Right cardiac atrium (tissue), 5 donors: ENCODE data around the gene C9orf153. TPM values are rescaled to one million over a fixed set of nuclear protein-coding genes. Genes with fewer than 3 reads are reported as not detected.
A peak's percentile ranks its signal among the peaks of the same experiment; 100 is the strongest.

Experiments
- ATAC-seq, 2 donors: fragments of 200-7000 bp; cut with Tn5 transposase; one replicate each; pipeline versions ENCODE4 v1.8.0 to v1.9.1; 2020; ENCODE audit warnings: moderate library complexity in 2 of 2, mild to moderate bottlenecking in 1 of 2
- DNase-seq, 3 donors: peaks; one replicate each; pipeline ENCODE4 v3.0.0-alpha.2; 2020
- H3K27ac ChIP-seq: one replicate; pipeline ENCODE4 v1.5.1; 2013; ENCODE audit warnings: mild to moderate bottlenecking, low read length, control low read depth, moderate library complexity
- H3K27me3 ChIP-seq: one replicate; pipeline ENCODE4 v1.6.1; 2013; ENCODE audit not compliant: control insufficient read depth, insufficient read depth
- H3K4me1 ChIP-seq: one replicate; pipeline ENCODE4 v1.6.1; 2013; ENCODE audit warnings: low read length; ENCODE audit not compliant: control insufficient read depth, insufficient read depth
- H3K4me3 ChIP-seq: one replicate; pipeline ENCODE4 v1.5.1; 2013; ENCODE audit warnings: low read length, control low read depth
- H3K9me3 ChIP-seq: one replicate; pipeline ENCODE4 v1.6.1; 2013; ENCODE audit warnings: low read length; ENCODE audit not compliant: control insufficient read depth
- WGBS: extraction: QIAGEN DNeasy Blood & Tissue Kit; methylation state at CpG from one replicate; pipeline ENCODE4 v1.1.7; 2013; 5-methylcytosine and 5-hydroxymethylcytosine counted together
- intact Hi-C, 4 donors: fragments of 100-400 bp; cut with DNase I; formaldehyde crosslinking; loops; one replicate each; pipeline versions ENCODE4 v1.11.0 to v1.14.0; 2022 to 2023
- polyA plus RNA-seq: library from polyadenylated mRNA; stranded (reverse); fragments of 200-250 nt; gene quantifications from one replicate; pipeline ENCODE4 v1.2.3, GENCODE V29; 2013
- total RNA-seq, 4 donors: library from RNA; stranded (reverse); fragmentation: NEBNext Ultra II Directional; extraction: Animal tissue kit (Norgen Biotek cat#: 25700); gene quantifications; one replicate each; pipeline ENCODE4 v1.2.1, GENCODE V29; 2021
- donor health status: healthy with polysubstance abuse.
- donor health status: DM: no; HTN: yes; CAD: no.
- donor health status: DM: no; HTN: no; CAD: no.
- donor health status: DM: no; HTN: yes; CAD: no; lungs with severe emphysema.
- donor health status: DM: yes; HTN: yes; CAD: no.

C9orf153 gene
- total and polyA plus RNA-seq, 5 donors = 0.18 to 0.53 (median 0.31) TPM; not detected in 1

DNA sequence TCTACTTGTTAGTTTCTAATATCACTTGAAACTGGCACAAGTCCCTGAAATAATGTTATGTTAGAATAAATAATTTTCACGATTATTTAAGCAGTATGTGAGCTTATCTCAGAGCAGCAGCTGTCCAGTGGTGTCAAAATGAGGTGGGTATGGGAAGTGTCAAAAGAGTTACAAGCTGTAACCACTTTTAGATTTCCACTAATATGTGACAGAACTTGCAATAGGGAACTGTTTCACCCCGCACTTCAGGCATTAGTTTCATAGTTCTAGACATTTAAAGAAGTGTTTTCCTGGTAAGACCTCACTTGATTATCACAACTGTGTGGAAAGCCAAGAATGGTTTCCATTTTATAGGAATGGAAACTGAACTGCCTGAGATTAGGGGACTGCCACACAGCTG, 25.8 kb upstream of the C9orf153 start:
- intact Hi-C loops = no loop called here
- no peak for DNase-seq
- Histone ChIP-seq H3K4me3 (no peak overlapping the region), H3K4me1 (peaks cover 5% of the 10 kb centered on the region), H3K27me3 (no peaks in the 10 kb centered on the region), H3K9me3 (no peaks in the 10 kb centered on the region), H3K27ac (no peak overlapping the region)
- no peak for ATAC-seq
- 45% methylated on average over 2 of the region's 2 CpGs for WGBS

- 14% methylated on average over 12 of the region's 12 CpGs for WGBS
- peaks cover 13% of the 10 kb centered on the region for H3K4me1 ChIP-seq
- peak overlapping the region; percentile 14 for H3K27ac ChIP-seq
- H3K4me3 ChIP-seq = peak overlapping the region; percentile 68
- ATAC-seq (peak; percentile 42 to 60), DNase-seq (no peak)
- no peaks in the 10 kb centered on the region for H3K9me3 ChIP-seq
- intact Hi-C loops = no loop called here
- H3K27me3 ChIP-seq = no peaks in the 10 kb centered on the region
Observed at GRCh38 chr9:86282979-86283535, 23.6 kb upstream of the C9orf153 start.

DNA sequence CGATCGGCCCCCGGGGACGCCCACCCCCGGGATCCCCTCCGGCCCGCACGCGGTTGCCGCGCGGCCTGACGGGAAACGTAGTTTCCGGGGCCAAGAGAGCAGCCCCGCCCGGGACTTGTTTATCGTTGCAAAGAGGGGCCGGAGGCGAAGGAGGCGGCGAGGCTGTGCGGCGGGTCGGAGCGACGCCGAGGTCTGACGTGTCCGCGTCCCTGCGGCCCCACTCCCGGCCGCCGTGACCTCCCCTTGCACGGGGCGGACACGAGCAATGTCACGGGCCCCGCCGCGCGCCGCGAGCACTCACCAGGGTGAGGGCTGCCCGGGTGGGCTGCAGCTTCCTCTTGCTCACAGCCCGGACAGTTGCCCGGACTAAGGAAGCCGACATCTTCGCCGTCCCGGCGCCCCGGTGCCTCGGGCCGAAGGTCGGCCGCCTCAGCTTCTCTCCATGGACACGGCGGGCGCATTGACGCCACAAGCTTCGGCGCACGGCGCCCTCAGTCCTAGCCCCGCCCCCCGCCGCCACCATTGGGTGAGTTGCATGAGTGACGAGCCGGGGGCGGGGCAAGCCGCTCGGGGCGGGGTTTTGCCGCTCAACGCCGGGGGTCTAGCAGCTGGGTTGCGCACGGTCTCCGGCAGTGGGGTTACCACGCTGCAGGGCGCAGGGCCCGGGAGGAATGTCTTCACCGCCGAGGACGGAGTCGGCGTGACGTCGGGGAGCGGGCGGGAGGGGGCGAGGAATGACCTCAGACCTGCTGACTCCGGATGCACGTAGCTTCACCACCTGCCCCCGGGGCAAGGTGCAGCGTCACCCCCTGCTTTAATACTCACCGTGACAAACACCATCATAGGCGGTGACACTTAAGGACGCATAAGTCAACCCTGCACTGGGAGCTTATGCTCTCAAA, 22.9 kb upstream of the C9orf153 start, which contains the start of gene ISCA1:
ISCA1 (minus strand) TSS at position 462 of the 902 bp plus-strand sequence; CDS start at position 382, 80 bp downstream.
- no peaks in the 10 kb centered on the region for H3K27me3 ChIP-seq
- DNase-seq = peak; percentile 98 to 99 (median 99)
- peak within 1 kb of the TSS; percentile 89 for H3K27ac ChIP-seq
- peak; percentile 97 to 98 for ATAC-seq
- under 1% methylated on average over 101 of the region's 101 CpGs for WGBS
- intact Hi-C loops = no loop called here
- peak within 1 kb of the TSS; percentile 68 for H3K4me3 ChIP-seq
- H3K9me3 ChIP-seq = no peaks in the 10 kb centered on the region
- peaks cover 13% of the 10 kb centered on the region for H3K4me1 ChIP-seq

GRCh38 chr9:86281593-86282076, 22.2 kb upstream of the C9orf153 start:
- peak overlapping the region; percentile 89 for H3K27ac ChIP-seq
- ATAC-seq (no peak), DNase-seq (no peak)
- peak overlapping the region; percentile 68 for H3K4me3 ChIP-seq
- H3K27me3 ChIP-seq = no peaks in the 10 kb centered on the region
- WGBS = under 1% methylated on average over 31 of the region's 31 CpGs
- peaks cover 13% of the 10 kb centered on the region for H3K4me1 ChIP-seq
- intact Hi-C loops = no loop called here
- no peaks in the 10 kb centered on the region for H3K9me3 ChIP-seq

DNA sequence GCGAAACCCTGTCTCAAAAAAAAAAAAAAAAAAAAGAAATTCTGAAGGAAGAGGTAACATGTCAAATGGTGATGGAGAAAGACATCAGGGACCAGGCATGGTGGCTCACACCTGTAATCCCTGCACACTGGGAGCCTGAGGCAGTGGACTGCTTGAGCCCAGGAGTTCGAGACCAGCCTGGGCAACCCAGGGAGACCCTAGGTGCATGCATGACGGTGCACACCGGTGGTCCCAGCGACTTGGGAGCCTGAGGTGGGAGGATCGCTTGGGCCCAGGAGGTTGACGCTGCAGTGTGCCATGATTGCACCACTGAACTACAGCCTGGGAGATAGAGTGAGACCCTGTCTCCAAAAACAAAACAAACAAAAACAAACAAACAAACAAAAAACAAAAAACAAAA, 21.1 kb upstream of the C9orf153 start:
- Histone ChIP-seq H3K4me1 (peaks cover 16% of the 10 kb centered on the region), H3K4me3 (no peak overlapping the region), H3K27ac (no peak overlapping the region), H3K9me3 (no peaks in the 10 kb centered on the region), H3K27me3 (no peaks in the 10 kb centered on the region)
- 95% methylated on average over 7 of the region's 7 CpGs for WGBS
- intact Hi-C loops = no loop called here
- ATAC-seq (no peak), DNase-seq (no peak)

DNA sequence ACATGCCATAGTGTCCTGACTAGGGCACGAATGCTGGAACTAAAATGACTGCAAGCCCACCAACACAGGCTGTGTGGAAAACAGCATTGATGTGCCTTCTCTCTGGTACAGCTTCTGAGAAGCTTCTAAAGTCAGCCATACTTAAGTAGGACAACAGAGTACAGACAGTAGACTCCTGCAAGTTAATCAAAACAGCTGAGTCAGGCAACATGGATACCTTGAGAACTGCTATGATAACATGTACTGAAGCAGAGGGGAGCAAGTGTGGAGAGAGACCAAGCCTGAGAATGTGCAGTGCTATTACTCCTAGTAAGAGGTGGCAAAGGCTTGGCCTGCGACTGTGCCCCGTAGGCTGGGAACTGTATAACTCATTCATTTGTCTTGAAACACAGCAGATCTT, 20.4 kb upstream of the C9orf153 start:
- DNase-seq (no peak), ATAC-seq (no peak)
- Histone ChIP-seq H3K4me1 (peaks cover 19% of the 10 kb centered on the region), H3K27me3 (no peaks in the 10 kb centered on the region), H3K4me3 (no peak overlapping the region), H3K9me3 (no peaks in the 10 kb centered on the region), H3K27ac (no peak overlapping the region)
- 92% methylated on average over 3 of the region's 3 CpGs for WGBS
- intact Hi-C loops = no loop called here

DNA sequence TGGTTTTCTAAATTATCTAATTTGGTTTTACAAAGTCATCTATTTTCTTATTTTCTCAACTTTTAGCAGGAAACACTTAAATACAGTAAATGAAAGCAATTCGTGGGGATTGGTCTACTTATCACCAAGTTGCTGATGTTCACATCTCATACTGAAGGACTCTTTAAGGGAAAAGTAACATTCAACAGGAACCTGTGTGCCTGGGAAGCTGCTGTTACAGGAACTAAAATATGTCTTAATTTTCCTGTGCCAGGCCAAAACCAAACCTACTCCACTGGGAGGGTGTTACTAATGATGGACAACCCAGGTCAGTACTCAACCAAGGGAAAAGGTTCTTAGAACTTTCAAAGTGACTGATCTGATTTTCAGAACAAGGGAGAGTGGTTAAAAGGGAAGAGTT, 17.6 kb upstream of the C9orf153 start:
- Histone ChIP-seq H3K27ac (no peak overlapping the region), H3K9me3 (no peaks in the 10 kb centered on the region), H3K27me3 (no peaks in the 10 kb centered on the region), H3K4me3 (no peak overlapping the region), H3K4me1 (peaks cover 16% of the 10 kb centered on the region)
- 50% methylated on average over 1 of the region's 1 CpG for WGBS
- intact Hi-C loops = no loop called here
- DNase-seq (no peak), ATAC-seq (no peak)

DNA sequence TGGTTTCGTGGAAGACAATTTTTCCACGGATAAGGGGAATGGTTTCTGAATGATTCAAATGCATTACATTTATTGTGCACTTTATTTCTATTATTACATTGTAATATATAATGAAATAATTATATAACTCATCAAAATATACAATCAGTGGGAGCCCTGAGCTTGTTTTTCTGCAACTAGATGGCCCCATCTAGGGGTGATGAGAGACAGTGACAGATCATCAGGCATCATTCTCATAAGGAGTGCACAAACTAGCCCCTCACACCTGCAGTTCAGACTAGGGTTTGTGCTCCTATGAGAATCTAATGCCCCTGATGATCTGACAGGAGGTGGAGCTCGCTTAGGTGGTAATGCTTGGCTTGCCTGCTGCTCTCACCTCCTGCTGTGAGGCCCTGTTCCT, 16.5 kb upstream of the C9orf153 start:
- Histone ChIP-seq H3K27me3 (no peaks in the 10 kb centered on the region), H3K27ac (no peak overlapping the region), H3K4me3 (no peak overlapping the region), H3K4me1 (peaks cover 16% of the 10 kb centered on the region), H3K9me3 (no peaks in the 10 kb centered on the region)
- intact Hi-C loops = no loop called here
- DNase-seq (no peak), ATAC-seq (no peak)
- WGBS = 78% methylated on average over 3 of the region's 3 CpGs

- H3K4me3 ChIP-seq = no peak overlapping the region
- ATAC-seq = peak; percentile 42 to 71
- peak in 1 of 3 donors; percentile 65 for DNase-seq
- H3K27me3 ChIP-seq = no peaks in the 10 kb centered on the region
- intact Hi-C loops = no loop called here
- H3K9me3 ChIP-seq = no peaks in the 10 kb centered on the region
- H3K4me1 ChIP-seq = peaks cover 12% of the 10 kb centered on the region
- H3K27ac ChIP-seq = no peak overlapping the region
- WGBS = 65% methylated on average over 7 of the region's 7 CpGs
Observed at GRCh38 chr9:86274821-86275643, 15.6 kb upstream of the C9orf153 start.

- no peak for DNase-seq
- no peak for ATAC-seq
- H3K9me3 ChIP-seq = no peaks in the 10 kb centered on the region
- H3K4me3 ChIP-seq = no peak overlapping the region
- intact Hi-C loops = no loop called here
- H3K27me3 ChIP-seq = no peaks in the 10 kb centered on the region
- 93% methylated on average over 4 of the region's 4 CpGs for WGBS
- peaks cover 6% of the 10 kb centered on the region for H3K4me1 ChIP-seq
- H3K27ac ChIP-seq = no peak overlapping the region
Observed at GRCh38 chr9:86272221-86272620, 12.8 kb upstream of the C9orf153 start.
